Peyer's patch (tissue), 4 donors: ENCODE data around the gene C8B. TPM values are rescaled to one million over a fixed set of nuclear protein-coding genes. Genes with fewer than 3 reads are reported as not detected.
A peak's percentile ranks its signal among the peaks of the same experiment; 100 is the strongest.

Experiments used
- DNase-seq, 3 donors: peaks; one replicate each; pipeline ENCODE4 v3.0.0-alpha.2; 2017 to 2019
- H3K27ac ChIP-seq, 4 donors: fragments of 200-600 bp; sonication (generic); one replicate each; pipeline ENCODE4 v1.5.1; 2016 to 2019
- H3K27me3 ChIP-seq, 2 donors: fragments of 200-600 bp; sonication (generic); one replicate each; pipeline ENCODE4 v1.5.1; 2019
- H3K36me3 ChIP-seq, 3 donors: fragments of 200-600 bp; sonication (generic); one replicate each; pipeline ENCODE4 v1.5.1; 2016 to 2019
- H3K4me1 ChIP-seq, 4 donors: fragments of 200-600 bp; sonication (generic); one replicate each; pipeline ENCODE4 v1.5.1; 2016 to 2019
- H3K4me3 ChIP-seq, 4 donors: fragments of 200-600 bp; sonication (generic); 1 replicate in 3 of 4; 2 replicates in 1 of 4; pipeline ENCODE4 v1.5.1; 2016 to 2019; ENCODE audit warnings: mild to moderate bottlenecking in 1 of 4
- H3K9me3 ChIP-seq, 4 donors: fragments of 200-600 bp; sonication (generic); one replicate each; pipeline ENCODE4 v1.5.1; 2016 to 2019; ENCODE audit warnings: mild to moderate bottlenecking in 1 of 4
- CTCF ChIP-seq, 6 experiments: fragments of 450-650 bp in 4 of 6; fragments of 200-600 bp in 2 of 6; sonication (generic) in 1 of 6; IDR thresholded peaks; one replicate each; pipeline ENCODE4 v1.5.1; 2017 to 2019; ENCODE audit warnings: antibody characterized with exemption in 6 of 6, mild to moderate bottlenecking in 3 of 6, moderate library complexity in 1 of 6
- POLR2A ChIP-seq, 2 donors: fragments of 450-650 bp; IDR thresholded peaks; one replicate each; pipeline ENCODE4 v1.5.1; 2017; ENCODE audit warnings: antibody characterized with exemption in 2 of 2, mild to moderate bottlenecking in 2 of 2, moderate library complexity in 2 of 2
- total RNA-seq, 4 donors: library from RNA; depleted of rRNA; stranded (reverse); fragments of >200 nt; gene quantifications; one replicate each; pipeline ENCODE4 v1.1.0, GENCODE V29; 2016

The C8B gene
- total RNA-seq, 4 donors from 2014 or later: not detected

GRCh38 chr1:56979986-56980755 is 14.4 kb upstream of the C8B start:
- Histone ChIP-seq H3K4me1 (no peaks in the 10 kb centered on the region), H3K36me3 (no peaks in the 10 kb centered on the region), H3K27ac (no peak overlapping the region), H3K4me3 (no peak overlapping the region), H3K9me3 (no peaks in the 10 kb centered on the region), H3K27me3 (no peaks in the 10 kb centered on the region)
- DNase-seq: no peak
- TF ChIP-seq POLR2A (IDR thresholded peaks at IDR 0.05): no peak
- no peak for TF ChIP-seq CTCF (IDR thresholded peaks at IDR 0.05)

- Histone ChIP-seq H3K4me1 (no peaks in the 10 kb centered on the region), H3K27me3 (no peaks in the 10 kb centered on the region), H3K9me3 (no peaks in the 10 kb centered on the region), H3K27ac (no peak overlapping the region), H3K4me3 (no peak overlapping the region), H3K36me3 (no peaks in the 10 kb centered on the region)
- no peak for DNase-seq
- TF ChIP-seq POLR2A (IDR thresholded peaks at IDR 0.05) (no peak), CTCF (IDR thresholded peaks at IDR 0.05) (no peak)
Observed at GRCh38 chr1:56978819-56979218, 13.0 kb upstream of the C8B start.

DNA sequence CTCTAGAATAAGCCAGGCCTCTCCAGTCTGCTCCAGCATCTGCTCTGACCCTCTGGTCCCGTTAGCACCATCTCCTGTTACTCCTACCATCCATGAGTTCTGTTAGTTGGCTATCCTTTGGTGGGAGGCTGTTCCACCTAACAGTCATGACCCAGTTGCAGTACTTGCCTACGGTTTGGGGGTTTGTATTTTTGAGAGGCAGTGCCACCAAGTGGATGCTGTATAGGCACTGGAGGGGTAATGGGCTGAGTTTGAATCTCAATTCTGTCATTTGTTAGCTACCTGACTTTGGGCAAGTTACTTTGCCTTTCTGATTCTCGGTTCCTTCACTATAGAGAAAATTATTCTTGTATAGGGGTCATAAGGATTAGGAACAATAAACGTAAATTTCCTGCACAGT is 12.1 kb upstream of the C8B start:
- Histone ChIP-seq H3K4me1 (no peaks in the 10 kb centered on the region), H3K9me3 (no peaks in the 10 kb centered on the region), H3K36me3 (no peaks in the 10 kb centered on the region), H3K27me3 (no peaks in the 10 kb centered on the region), H3K4me3 (no peak overlapping the region), H3K27ac (no peak overlapping the region)
- DNase-seq: no peak
- TF ChIP-seq CTCF (IDR thresholded peaks at IDR 0.05) (peak in 1 of 6 experiments; percentile 6), POLR2A (IDR thresholded peaks at IDR 0.05) (no peak)

DNA sequence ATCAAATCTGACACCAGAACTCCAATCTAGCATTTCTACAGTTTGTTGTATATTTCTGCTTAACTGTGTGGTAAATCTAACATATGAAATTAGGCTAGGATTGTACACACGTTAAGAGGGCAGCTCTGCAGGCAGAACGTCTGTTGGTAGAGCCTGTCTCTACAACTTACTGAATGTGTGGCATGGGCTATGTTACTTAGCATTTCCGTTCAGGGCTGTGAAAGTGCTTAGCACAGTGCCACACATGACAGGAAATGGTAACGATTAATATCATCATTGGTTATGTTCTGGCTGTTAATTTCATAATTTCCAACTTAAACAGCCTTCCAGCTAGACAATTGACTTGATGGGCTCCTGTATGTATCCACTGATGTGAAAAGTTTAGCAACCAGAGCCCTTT is 9.6 kb upstream of the C8B start:
- Histone ChIP-seq H3K36me3 (no peaks in the 10 kb centered on the region), H3K4me3 (no peak overlapping the region), H3K4me1 (no peaks in the 10 kb centered on the region), H3K27me3 (no peaks in the 10 kb centered on the region), H3K27ac (no peak overlapping the region), H3K9me3 (no peaks in the 10 kb centered on the region)
- no peak for TF ChIP-seq POLR2A (IDR thresholded peaks at IDR 0.05)
- TF ChIP-seq CTCF (IDR thresholded peaks at IDR 0.05): no peak
- DNase-seq: no peak

GRCh38 chr1:56973923-56974742 is 8.3 kb upstream of the C8B start:
- TF ChIP-seq CTCF (IDR thresholded peaks at IDR 0.05) (no peak), POLR2A (IDR thresholded peaks at IDR 0.05) (no peak)
- Histone ChIP-seq H3K36me3 (no peaks in the 10 kb centered on the region), H3K9me3 (no peaks in the 10 kb centered on the region), H3K27me3 (no peaks in the 10 kb centered on the region), H3K4me1 (no peaks in the 10 kb centered on the region), H3K4me3 (no peak overlapping the region), H3K27ac (no peak overlapping the region)
- no peak for DNase-seq
